HCT116 (cell line): ENCODE data around the gene PTGDS. TPM values are rescaled to one million over a fixed set of nuclear protein-coding genes. Genes with fewer than 3 reads are reported as not detected.

Experiments
- ATAC-seq: fragments of 200-7000 bp; cut with Tn5 transposase; 2 replicates; pipeline ENCODE4 v1.9.1; 2020; ENCODE audit warnings: mild to moderate bottlenecking, moderate library complexity
- BruUV-seq: library from RNA; stranded (reverse); fragments of 400-500 nt; replicated peaks from 2 replicates; lab custom pipeline; 2021; lab: Mats Ljungman, UMichigan
- CTCF ChIA-PET: fragments of 300-600 bp; sonication (Branson Sonifier 250); formaldehyde crosslinking; loops from one replicate; lab custom pipeline; 2021; ENCODE audit warnings: antibody characterized with exemption; lab: Charles Lee
- POLR2A ChIA-PET: fragments of 300-600, 350-600 bp; sonication (Branson Sonifier 250); formaldehyde crosslinking; loops from one replicate; lab custom pipeline; 2021; ENCODE audit warnings: antibody characterized with exemption; lab: Charles Lee
- RAD21 ChIA-PET, 2 experiments: fragments of 300-600 bp; sonication (Branson Sonifier 250); formaldehyde crosslinking; loops; one replicate each; lab custom pipeline; 2023; ENCODE audit warnings: low total read pairs in 2 of 2; ENCODE audit not compliant: uncharacterized antibody in 2 of 2, unreplicated experiment in 2 of 2, low non-redundant PET in 1 of 2; lab: Charles Lee
- DNase-seq: peaks from one replicate; pipeline ENCODE4 v3.0.0-alpha.2; 2010; ENCODE audit warnings: low read depth, low spot score
- H2AFZ ChIP-seq: fragments of 200-600 bp; shearing (Covaris generic), sonication (generic); 2 replicates; pipeline ENCODE4 v1.6.1; 2017; ENCODE audit warnings: low read depth, mixed run types, mixed read lengths, antibody characterized with exemption, low read length; ENCODE audit not compliant: poor library complexity, severe bottlenecking
- H3K27ac ChIP-seq: 2 replicates; pipeline ENCODE4 v1.5.1; 2012; ENCODE audit warnings: low read depth, low read length
- H3K27me3 ChIP-seq: fragments of 200-600 bp; sonication (generic); 2 replicates; pipeline ENCODE4 v1.6.1; 2016; ENCODE audit warnings: mixed run types, low read length, mixed read lengths; ENCODE audit not compliant: insufficient read depth
- H3K36me3 ChIP-seq, 2 experiments: fragments of 200-500 bp in 1 of 2; fragments of 200-600 bp in 1 of 2; sonication (Bioruptor generic) in 1 of 2; sonication (generic) in 1 of 2; 2 replicates each; pipeline versions ENCODE4 v1.5.1 to v1.6.1; 2014 to 2016; ENCODE audit warnings: low read length in 2 of 2, inconsistent platforms in 1 of 2, mixed read lengths in 1 of 2, mixed run types in 1 of 2; ENCODE audit not compliant: insufficient read depth in 2 of 2, control insufficient read depth in 1 of 2
- H3K4me1 ChIP-seq, 2 experiments: fragments of 200-600 bp in 1 of 2; sonication (generic) in 1 of 2; 2 replicates each; pipeline versions ENCODE4 v1.5.1 to v1.6.1; 2012 to 2017; ENCODE audit warnings: low read length in 2 of 2, inconsistent platforms in 1 of 2, mild to moderate bottlenecking in 1 of 2, mixed read lengths in 1 of 2, mixed run types in 1 of 2, moderate library complexity in 1 of 2; ENCODE audit not compliant: insufficient read depth in 2 of 2, control insufficient read depth in 1 of 2
- H3K4me2 ChIP-seq: fragments of 200-600 bp; sonication (generic); 2 replicates; pipeline ENCODE4 v1.6.1; 2017; ENCODE audit warnings: mixed run types, low read length, mixed read lengths
- H3K4me3 ChIP-seq, 2 experiments: fragments of 200-600 bp in 1 of 2; sonication (generic) in 1 of 2; replicated peaks in 1 of 2; 2 replicates each; pipeline ENCODE4 v1.5.1; 2011 to 2016; ENCODE audit warnings: low read length in 2 of 2, control low read depth in 1 of 2, low read depth in 1 of 2, mild to moderate bottlenecking in 1 of 2, mixed read lengths in 1 of 2, mixed run types in 1 of 2
- H3K79me2 ChIP-seq: fragments of 200-600 bp; sonication (generic); 2 replicates; pipeline ENCODE4 v1.6.1; 2017; ENCODE audit warnings: mild to moderate bottlenecking, mixed run types, low read length, moderate library complexity, mixed read lengths; ENCODE audit not compliant: insufficient read depth
- H3K9ac ChIP-seq: fragments of 200-600 bp; sonication (generic); 2 replicates; pipeline ENCODE4 v1.6.1; 2016; ENCODE audit warnings: low read length, mixed read lengths
- H3K9me2 ChIP-seq: fragments of 200-600 bp; sonication (generic), shearing (Covaris generic); 2 replicates; pipeline ENCODE4 v1.6.1; 2017; ENCODE audit warnings: mixed run types, mild to moderate bottlenecking, moderate library complexity; ENCODE audit not compliant: insufficient read depth
- H3K9me3 ChIP-seq, 2 experiments: fragments of 200-500 bp in 1 of 2; fragments of 200-600 bp in 1 of 2; sonication (Bioruptor generic) in 1 of 2; sonication (generic) in 1 of 2; 2 replicates each; pipeline ENCODE4 v1.6.1; 2014 to 2017; ENCODE audit warnings: low read length in 2 of 2, mixed read lengths in 2 of 2, inconsistent platforms in 1 of 2, low read depth in 1 of 2, mild to moderate bottlenecking in 1 of 2, mixed run types in 1 of 2, moderate library complexity in 1 of 2; ENCODE audit not compliant: control insufficient read depth in 1 of 2, insufficient read depth in 1 of 2
- H4K20me1 ChIP-seq: fragments of 200-600 bp; sonication (generic), shearing (Covaris generic); 2 replicates; pipeline ENCODE4 v1.6.1; 2017; ENCODE audit warnings: mixed run types, mild to moderate bottlenecking, moderate library complexity; ENCODE audit not compliant: insufficient read depth
- EZH2 ChIP-seq: fragments of 200-600 bp; sonication (generic); IDR thresholded peaks from 2 replicates; pipeline ENCODE4 v1.6.1; 2017; ENCODE audit warnings: antibody characterized with exemption, mixed run types
- EZH2phosphoT487 ChIP-seq: fragments of 200-600 bp; IDR thresholded peaks from 2 replicates; pipeline ENCODE4 v1.6.1; 2018; ENCODE audit warnings: antibody characterized with exemption, borderline replicate concordance
- FOSL1 ChIP-seq: IDR thresholded peaks from 2 replicates; pipeline ENCODE4 v1.6.1; 2012; ENCODE audit warnings: low read depth
- JUND ChIP-seq: IDR thresholded peaks from 2 replicates; pipeline ENCODE4 v1.6.1; 2012
- POLR2A ChIP-seq: IDR thresholded peaks from 2 replicates; pipeline ENCODE4 v1.7.0; 2011; ENCODE audit warnings: borderline replicate concordance; ENCODE audit not compliant: insufficient read depth, insufficient read length; ENCODE audit errors: extremely low read depth
- SIN3A ChIP-seq: IDR thresholded peaks from 2 replicates; pipeline ENCODE4 v1.6.1; 2012; ENCODE audit warnings: low read depth
- SRF ChIP-seq: IDR thresholded peaks from 2 replicates; pipeline ENCODE4 v1.6.1; 2012; ENCODE audit warnings: low read depth
- YY1 ChIP-seq: IDR thresholded peaks from 2 replicates; pipeline ENCODE4 v1.6.1; 2011; ENCODE audit warnings: low read length, low read depth, moderate library complexity, mild to moderate bottlenecking; ENCODE audit not compliant: insufficient replicate concordance; ENCODE audit errors: extremely low read depth
- intact Hi-C: fragments of 100-400 bp; cut with micrococcal nuclease; formaldehyde crosslinking; loops from 2 replicates; pipeline ENCODE4 v1.10.0; 2022
- total RNA-seq: library from RNA; stranded (reverse); gene quantifications from one replicate; pipeline ENCODE4 v1.2.1, GENCODE V29; 2021; ENCODE audit not compliant: unreplicated experiment
- TF ChIP-seq, protein P1 (sequence below): IDR thresholded peaks from 2 replicates; pipeline ENCODE4 v1.6.1; 2012
- TF ChIP-seq, protein P2 (sequence below): IDR thresholded peaks from 2 replicates; pipeline ENCODE4 v1.6.1; 2011; ENCODE audit warnings: mild to moderate bottlenecking, low read length, moderate library complexity; ENCODE audit not compliant: insufficient replicate concordance; ENCODE audit errors: extremely low read depth
- TF ChIP-seq, protein P3 (sequence below), 3 experiments: fragments of 200-600 bp in 1 of 3; sonication (generic) in 1 of 3; IDR thresholded peaks in 2 of 3; conservative IDR thresholded peaks in 1 of 3; 2 replicates each; pipeline ENCODE4 v1.5.1; 2012 to 2017; ENCODE audit warnings: low read depth in 2 of 3, low read length in 2 of 3, antibody characterized with exemption in 1 of 3, borderline replicate concordance in 1 of 3, control low read depth in 1 of 3, mild to moderate bottlenecking in 1 of 3, mixed read lengths in 1 of 3, mixed run types in 1 of 3, moderate library complexity in 1 of 3; ENCODE audit not compliant: insufficient read depth in 1 of 3
- TF ChIP-seq, protein P4 (sequence below): IDR thresholded peaks from 2 replicates; pipeline ENCODE4 v1.6.1; 2012

Gene PTGDS
- total RNA-seq, 1 experiment from 2014 or later = 3.1 TPM

DNA sequence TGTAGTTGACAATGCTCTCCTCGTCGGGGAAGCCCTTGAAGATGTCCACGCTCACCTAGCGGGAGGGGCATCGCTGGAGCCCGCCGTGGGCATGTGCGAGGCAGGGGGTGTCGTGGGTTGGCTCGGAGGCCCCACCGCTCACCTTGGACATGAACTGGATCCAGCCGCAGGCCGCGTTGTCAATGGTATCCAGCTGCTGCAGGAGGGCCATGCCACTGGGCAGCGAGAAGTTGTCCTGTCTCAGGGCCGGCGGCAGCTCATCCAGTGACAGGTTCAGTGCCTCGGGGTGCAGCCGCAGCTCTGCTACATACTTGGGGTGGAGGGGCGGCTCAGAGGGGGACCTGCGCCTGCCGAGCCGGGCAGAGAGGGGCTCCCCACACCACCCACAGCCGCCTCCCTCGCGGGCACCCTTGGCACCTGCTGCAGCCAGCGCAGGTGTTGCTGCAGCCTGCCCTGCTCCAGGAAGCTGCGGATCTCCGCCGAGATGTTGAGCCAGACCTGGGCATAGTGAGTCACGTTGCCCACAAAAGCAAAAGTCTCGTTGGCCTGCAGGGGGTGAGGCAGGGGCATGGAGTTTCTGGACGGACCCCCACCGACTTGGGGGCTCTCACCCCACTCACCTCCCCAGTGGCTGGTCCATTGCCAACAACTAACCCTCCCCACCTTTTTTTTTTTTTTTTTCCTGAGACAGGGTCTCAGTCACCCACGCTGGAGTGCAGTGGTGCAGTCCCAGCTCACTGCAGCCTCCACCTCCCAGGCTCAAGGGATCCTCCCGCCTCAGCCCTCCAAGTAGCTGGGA is 41.7 kb downstream of the PTGDS start:
- ChIA-PET RAD21 (no interaction called here), CTCF (interaction anchor here (1.1 kb wide), 1 partner anchor 10 kb away, joined by 4 read pairs; no protein-coding TSS in a partner anchor), POLR2A (no interaction called here)
- no peak overlapping the region for H3K4me2 ChIP-seq
- no peak overlapping the region for H3K9ac ChIP-seq
- no peaks in the 10 kb centered on the region for H3K27me3 ChIP-seq
- no peak overlapping the region for H2AFZ ChIP-seq
- H3K27ac ChIP-seq = no peak overlapping the region
- ATAC-seq (no peak), DNase-seq (no peak)
- no peaks in the 10 kb centered on the region for H3K9me3 ChIP-seq
- no peak for TF ChIP-seq SIN3A
- no peak for TF ChIP-seq SRF
- TF ChIP-seq JUND = no peak
- TF ChIP-seq, protein P1, sequence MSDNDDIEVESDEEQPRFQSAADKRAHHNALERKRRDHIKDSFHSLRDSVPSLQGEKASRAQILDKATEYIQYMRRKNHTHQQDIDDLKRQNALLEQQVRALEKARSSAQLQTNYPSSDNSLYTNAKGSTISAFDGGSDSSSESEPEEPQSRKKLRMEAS = no peak
- TF ChIP-seq EZH2 = no peak
- H3K4me1 ChIP-seq = peaks cover 5 to 13% of the 10 kb centered on the region in 2 experiments; a peak in 3 of 4 replicates
- no peak overlapping the region for H3K4me3 ChIP-seq
- no peaks in the 10 kb centered on the region for H4K20me1 ChIP-seq
- peaks cover 19 to 27% of the 10 kb centered on the region in 2 experiments; a peak in 3 of 4 replicates for H3K36me3 ChIP-seq
- no peaks in the 10 kb centered on the region for H3K9me2 ChIP-seq
- BruUV-seq = no TSS peak
- H3K79me2 ChIP-seq = no peaks in the 10 kb centered on the region; the same call in 1 of the 2 replicates
- intact Hi-C loops = no loop called here

DNA sequence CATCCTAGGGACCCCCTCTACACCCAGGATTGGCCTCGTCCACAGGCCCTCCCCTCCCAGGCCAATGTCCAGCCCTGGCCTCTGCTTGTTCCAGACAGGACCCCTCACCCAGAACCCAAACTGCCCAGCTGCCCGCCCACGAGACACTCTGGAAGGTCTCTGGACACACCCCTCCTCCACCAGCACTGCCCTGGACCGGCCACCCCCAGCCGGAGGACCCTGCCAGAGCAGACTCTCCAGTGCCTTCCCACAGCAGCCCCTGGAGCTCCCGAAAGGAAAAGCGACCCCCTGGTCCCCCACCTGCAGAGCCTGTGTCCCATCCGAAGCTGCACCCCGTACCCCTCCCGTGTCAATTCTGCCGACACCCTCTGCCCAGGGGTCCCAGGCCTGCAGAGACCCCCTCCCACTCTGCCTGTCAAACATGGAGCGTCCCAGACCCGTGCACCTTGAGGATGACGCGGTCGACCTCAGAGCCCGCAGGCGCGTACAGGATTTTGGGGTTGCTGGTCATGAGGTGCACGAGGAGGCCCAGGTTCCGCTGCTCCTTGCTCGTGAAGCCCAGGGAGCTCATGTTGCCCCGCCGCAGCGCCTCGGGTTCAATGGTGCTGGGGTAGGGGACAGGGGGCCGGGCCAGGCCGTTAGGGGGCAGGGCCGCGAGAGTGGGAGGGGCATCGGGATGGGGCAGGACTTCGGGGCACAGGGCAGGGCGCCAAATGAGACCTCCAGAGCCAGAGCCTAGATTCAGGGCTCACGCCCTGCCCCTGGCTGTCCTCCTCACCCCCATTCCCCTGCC is 42.8 kb downstream of the PTGDS start:
- no TSS peak for BruUV-seq
- CTCF ChIA-PET = interaction anchor here (1.1 kb wide), 1 partner anchor 9 kb away, joined by 4 read pairs; no protein-coding TSS in a partner anchor
- TF ChIP-seq, protein P2, sequence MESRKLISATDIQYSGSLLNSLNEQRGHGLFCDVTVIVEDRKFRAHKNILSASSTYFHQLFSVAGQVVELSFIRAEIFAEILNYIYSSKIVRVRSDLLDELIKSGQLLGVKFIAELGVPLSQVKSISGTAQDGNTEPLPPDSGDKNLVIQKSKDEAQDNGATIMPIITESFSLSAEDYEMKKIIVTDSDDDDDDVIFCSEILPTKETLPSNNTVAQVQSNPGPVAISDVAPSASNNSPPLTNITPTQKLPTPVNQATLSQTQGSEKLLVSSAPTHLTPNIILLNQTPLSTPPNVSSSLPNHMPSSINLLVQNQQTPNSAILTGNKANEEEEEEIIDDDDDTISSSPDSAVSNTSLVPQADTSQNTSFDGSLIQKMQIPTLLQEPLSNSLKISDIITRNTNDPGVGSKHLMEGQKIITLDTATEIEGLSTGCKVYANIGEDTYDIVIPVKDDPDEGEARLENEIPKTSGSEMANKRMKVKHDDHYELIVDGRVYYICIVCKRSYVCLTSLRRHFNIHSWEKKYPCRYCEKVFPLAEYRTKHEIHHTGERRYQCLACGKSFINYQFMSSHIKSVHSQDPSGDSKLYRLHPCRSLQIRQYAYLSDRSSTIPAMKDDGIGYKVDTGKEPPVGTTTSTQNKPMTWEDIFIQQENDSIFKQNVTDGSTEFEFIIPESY = no peak
- TF ChIP-seq, protein P3, sequence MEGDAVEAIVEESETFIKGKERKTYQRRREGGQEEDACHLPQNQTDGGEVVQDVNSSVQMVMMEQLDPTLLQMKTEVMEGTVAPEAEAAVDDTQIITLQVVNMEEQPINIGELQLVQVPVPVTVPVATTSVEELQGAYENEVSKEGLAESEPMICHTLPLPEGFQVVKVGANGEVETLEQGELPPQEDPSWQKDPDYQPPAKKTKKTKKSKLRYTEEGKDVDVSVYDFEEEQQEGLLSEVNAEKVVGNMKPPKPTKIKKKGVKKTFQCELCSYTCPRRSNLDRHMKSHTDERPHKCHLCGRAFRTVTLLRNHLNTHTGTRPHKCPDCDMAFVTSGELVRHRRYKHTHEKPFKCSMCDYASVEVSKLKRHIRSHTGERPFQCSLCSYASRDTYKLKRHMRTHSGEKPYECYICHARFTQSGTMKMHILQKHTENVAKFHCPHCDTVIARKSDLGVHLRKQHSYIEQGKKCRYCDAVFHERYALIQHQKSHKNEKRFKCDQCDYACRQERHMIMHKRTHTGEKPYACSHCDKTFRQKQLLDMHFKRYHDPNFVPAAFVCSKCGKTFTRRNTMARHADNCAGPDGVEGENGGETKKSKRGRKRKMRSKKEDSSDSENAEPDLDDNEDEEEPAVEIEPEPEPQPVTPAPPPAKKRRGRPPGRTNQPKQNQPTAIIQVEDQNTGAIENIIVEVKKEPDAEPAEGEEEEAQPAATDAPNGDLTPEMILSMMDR (IDR thresholded peaks at IDR 0.05 in 2 of 3, conservative IDR thresholded peaks at IDR 0.05 in 1 of 3; ENCODE audit: borderline replicate concordance in 1 of 3, insufficient read depth in 1 of 3, low read depth in 2 of 3, low read length in 2 of 3) = no peak
- TF ChIP-seq EZH2phosphoT487 (no peak), JUND (no peak), FOSL1 (no peak), POLR2A (no peak), YY1 (no peak)
- TF ChIP-seq, protein P1 = no peak
- TF ChIP-seq, protein P4, sequence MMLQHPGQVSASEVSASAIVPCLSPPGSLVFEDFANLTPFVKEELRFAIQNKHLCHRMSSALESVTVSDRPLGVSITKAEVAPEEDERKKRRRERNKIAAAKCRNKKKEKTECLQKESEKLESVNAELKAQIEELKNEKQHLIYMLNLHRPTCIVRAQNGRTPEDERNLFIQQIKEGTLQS = no peak

More for the DNA sequence above, 42.8 kb downstream of the PTGDS start:
- Histone ChIP-seq H2AFZ (no peak overlapping the region), H3K36me3 (peaks cover 18 to 19% of the 10 kb centered on the region in 2 experiments; a peak in 3 of 4 replicates), H3K4me2 (no peak overlapping the region), H3K9ac (no peak overlapping the region), H3K9me3 (no peaks in the 10 kb centered on the region), H4K20me1 (no peaks in the 10 kb centered on the region), H3K4me1 (peaks cover 8 to 16% of the 10 kb centered on the region in 2 experiments; a peak in 3 of 4 replicates), H3K27me3 (no peaks in the 10 kb centered on the region), H3K9me2 (no peaks in the 10 kb centered on the region), H3K27ac (no peak overlapping the region), H3K4me3 (no peak overlapping the region), H3K79me2 (peaks cover 6% of the 10 kb centered on the region)
- ATAC-seq (no peak), DNase-seq (no peak)
- ChIA-PET POLR2A (no interaction called here), RAD21 (no interaction called here)
- intact Hi-C loops = no loop called here
